Ishikawa (cell line): Measurements from ENCODE around the gene ZDHHC1.

Source experiments
- EP300 ChIP-seq: IDR thresholded peaks from 2 replicates; pipeline ENCODE4 v1.6.1; 2012; ENCODE audit warnings: borderline replicate concordance
- TF ChIP-seq, protein P1 (sequence below): IDR thresholded peaks from 2 replicates; pipeline ENCODE4 v1.6.1; 2012

DNA sequence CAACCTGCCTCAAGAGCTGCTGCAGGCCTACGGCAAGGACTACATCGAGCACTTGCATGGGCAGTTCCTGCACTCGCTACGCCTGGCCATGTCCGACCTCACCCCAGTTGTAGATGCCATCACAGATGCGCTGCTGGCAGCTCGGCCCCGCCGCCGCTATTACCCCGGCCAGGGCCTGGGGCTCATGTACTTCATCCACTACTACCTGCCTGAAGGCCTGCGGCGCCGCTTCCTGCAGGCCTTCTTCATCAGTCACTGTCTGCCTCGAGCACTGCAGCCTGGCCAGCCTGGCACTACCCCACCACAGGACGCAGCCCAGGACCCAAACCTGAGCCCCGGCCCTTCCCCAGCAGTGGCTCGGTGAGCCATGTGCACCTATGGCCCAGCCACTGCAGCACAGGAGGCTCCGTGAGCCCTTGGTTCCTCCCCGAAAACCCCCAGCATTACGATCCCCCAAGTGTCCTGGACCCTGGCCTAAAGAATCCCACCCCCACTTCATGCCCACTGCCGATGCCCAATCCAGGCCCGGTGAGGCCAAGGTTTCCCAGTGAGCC is 20.4 kb upstream of the ZDHHC1 start:
- no peak for TF ChIP-seq EP300
- TF ChIP-seq, protein P1, sequence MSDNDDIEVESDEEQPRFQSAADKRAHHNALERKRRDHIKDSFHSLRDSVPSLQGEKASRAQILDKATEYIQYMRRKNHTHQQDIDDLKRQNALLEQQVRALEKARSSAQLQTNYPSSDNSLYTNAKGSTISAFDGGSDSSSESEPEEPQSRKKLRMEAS = no peak
